GM12891 (cell line): ENCODE measurements around the gene KLHL36.
"Not testable (repeated sequence)": the region's sequence is repeated elsewhere in the genome, so short reads cannot be mapped to it uniquely, and the experiment has no call there.

Experiments
- PAX5 ChIP-seq: IDR thresholded peaks from 2 replicates; pipeline ENCODE4 v1.6.1; 2011; ENCODE audit warnings: low read length, moderate library complexity, mild to moderate bottlenecking; ENCODE audit not compliant: insufficient read depth, severe bottlenecking
- POLR2A ChIP-seq: IDR thresholded peaks from 2 replicates; pipeline ENCODE4 v1.6.1; 2011; ENCODE audit warnings: low read depth, low read length, control low read depth
- POLR2AphosphoS5 ChIP-seq: IDR thresholded peaks from 2 replicates; pipeline ENCODE4 v1.6.1; 2011; ENCODE audit warnings: low read depth, low read length, control low read depth
- POU2F2 ChIP-seq: IDR thresholded peaks from 2 replicates; pipeline ENCODE4 v1.6.1; 2011; ENCODE audit warnings: low read depth, mild to moderate bottlenecking, control low read depth, low read length, moderate library complexity
- TAF1 ChIP-seq: IDR thresholded peaks from 2 replicates; pipeline ENCODE4 v1.6.1; 2011; ENCODE audit warnings: low read depth, low read length, control low read depth

DNA sequence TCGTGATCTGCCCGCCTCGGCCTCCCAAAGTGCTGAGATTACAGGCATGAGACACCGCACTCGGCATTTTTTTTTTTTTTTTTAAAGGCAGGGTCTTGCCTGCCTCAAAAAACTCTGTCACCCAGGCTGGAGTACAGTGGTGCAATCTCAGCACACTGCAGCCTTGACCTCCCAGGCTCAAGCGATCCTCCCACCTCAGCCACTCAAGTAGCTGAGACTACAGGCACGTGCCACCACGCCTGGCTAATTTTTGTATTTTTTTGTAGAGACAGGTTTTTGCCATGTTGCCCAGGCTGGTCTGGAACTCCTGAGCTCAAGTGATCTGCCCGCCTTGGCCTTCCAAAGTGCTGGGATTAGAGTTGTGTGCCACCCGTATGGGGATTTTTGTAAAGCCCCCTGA lies 27.4 kb upstream of the KLHL36 start:
- TF ChIP-seq POLR2A, POLR2AphosphoS5, POU2F2, PAX5, TAF1: not testable (repeated sequence)
